Measurements from ENCODE around the gene KCNA5.

Gene KCNA5

GRCh38 chr12:5027046-5027821 is 16.4 kb upstream of the KCNA5 start:
- no peak for DNase-seq (ENCODE audit: low read depth)

GRCh38 chr12:5030066-5030465 is 13.6 kb upstream of the KCNA5 start:
- no peak for DNase-seq (ENCODE audit: low read depth)

DNA sequence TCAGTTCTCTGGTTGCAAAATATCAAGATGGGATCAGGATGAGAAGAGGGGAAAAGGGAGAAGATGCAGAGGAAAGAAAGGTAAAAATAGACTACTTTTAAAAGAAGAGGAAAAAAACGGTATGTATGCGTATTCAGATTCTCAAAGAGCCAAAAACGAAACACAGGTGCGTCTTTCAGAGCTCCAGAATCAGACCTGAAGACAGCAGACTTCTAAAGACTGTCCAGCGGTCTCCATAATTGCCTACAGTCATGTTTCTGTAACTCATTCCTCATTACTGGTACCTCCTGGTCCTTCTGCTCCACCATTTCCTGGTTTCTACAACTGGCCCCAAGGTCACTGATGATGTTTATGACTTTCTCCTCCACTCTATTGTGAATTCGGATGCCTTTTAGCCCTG is 12.4 kb upstream of the KCNA5 start:
- DNase-seq (ENCODE audit: low read depth): no peak

DNA sequence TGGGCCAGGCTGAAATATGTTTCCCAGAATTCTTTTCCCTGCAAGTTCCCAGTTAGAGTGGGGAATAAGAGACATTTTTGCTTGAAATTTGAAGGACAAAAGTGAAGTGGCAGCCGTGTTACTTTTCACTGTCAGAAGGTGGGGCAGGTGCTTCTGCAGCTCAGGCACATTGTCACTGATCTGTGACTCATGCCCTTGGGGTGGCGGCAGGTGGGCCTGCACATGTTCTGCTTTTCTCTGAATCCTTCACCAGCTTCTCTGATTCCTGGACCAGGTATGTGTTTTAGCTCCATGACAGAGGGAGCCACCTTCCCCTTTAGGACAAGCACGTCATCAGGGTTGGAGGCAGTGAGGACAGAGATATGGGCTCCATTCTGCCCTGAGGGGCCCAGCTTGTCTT is 11.7 kb upstream of the KCNA5 start:
- no peak for DNase-seq (ENCODE audit: low read depth)

DNA sequence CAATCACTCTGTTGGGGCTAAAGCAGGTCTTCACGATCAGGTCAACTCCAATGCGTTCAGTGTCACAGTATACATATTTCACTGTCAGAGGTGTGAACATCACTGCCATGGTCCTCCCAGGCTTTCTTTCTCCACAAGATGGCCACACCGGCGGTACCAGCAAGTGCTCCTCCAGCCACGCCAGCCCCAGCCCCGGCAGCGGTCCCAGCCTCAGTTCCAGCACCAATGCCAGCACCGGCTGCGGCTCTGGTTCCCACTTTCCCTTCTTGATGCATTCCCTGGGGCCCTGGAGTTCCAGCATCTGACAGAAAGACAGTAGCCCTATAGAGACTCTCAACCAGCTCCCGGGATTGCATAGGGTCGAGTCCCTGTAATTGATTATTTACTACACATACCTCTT is 10.9 kb upstream of the KCNA5 start:
- DNase-seq (ENCODE audit: low read depth): no peak

GRCh38 chr12:5033883-5034282 is 9.8 kb upstream of the KCNA5 start:
- no peak for DNase-seq (ENCODE audit: low read depth)

- no peak for DNase-seq (ENCODE audit: low read depth)
Observed at GRCh38 chr12:5034603-5035002, 9.1 kb upstream of the KCNA5 start.

DNA sequence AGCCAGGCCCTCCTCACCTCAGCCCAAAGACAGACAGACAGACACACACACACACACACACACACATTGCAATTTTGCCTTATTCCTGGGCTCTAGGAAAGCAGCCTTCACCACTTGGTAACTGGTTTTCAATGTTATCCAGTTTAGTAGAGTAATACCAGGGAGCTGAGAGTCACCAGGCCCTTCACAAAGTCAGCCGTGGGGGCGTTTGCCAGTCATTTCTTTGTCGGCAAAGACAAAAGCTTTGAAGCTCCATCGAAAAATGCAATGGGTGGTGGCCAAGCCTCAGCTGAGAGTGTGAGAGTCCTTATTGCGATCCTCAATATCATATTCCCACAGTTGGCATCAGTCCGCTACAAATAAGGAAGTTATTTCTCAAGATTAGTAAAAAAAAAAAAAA is 8.1 kb upstream of the KCNA5 start:
- no peak for DNase-seq (ENCODE audit: low read depth)

GRCh38 chr12:5036031-5036430 is 7.6 kb upstream of the KCNA5 start:
- no peak for DNase-seq (ENCODE audit: low read depth)

DNA sequence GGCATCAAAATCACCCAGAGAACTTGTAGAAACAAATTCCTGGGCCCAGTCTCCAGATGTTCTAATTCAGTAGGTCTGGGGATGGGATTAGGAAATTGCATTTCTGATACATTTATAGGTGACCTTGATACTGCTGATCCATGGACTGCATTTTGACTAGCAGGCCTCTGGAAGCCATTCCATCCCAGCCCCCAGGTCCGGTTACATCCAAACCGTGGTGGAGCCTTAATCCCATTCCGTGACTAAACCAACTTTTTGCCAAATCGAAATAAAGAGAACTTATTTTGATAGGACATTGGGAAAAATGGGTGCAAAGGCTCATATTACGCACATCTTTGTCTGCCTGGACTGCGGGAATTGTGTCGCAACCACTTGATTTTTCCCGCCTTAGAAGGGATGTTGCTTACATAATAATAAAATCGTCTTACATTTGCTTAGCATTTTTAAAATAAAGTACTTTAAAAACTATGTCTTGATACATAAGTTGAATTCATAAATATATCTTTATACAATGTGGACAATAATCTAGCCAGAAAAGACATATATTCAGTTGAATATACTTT is 5.8 kb upstream of the KCNA5 start:
- DNase-seq (ENCODE audit: low read depth): no peak

DNA sequence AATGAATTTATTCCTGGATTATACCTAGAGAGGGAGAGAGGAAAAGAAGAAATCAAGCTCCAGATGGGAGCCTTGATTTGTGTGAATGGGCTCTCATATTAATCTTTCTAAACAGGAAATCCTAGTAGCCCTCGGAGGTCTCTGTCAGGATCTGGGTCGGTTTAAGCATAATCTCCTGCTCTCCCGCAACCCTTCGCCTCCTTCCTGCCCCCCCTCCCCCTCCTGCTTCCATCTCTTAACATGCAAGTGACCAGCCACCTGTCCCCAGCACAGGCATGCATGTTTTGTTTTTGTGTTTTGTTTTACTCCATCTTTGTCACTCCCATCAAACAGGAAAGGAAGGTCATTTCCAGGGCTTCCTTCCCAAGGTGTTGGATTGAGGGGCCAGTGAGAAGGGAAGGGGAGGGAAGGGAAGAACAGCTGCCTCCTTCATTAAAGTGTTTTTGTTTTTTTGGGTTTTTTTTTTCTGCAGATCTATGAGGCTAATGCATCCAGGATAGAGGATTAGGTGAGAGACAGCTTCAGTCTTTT is 4.8 kb upstream of the KCNA5 start:
- no peak for DNase-seq (ENCODE audit: low read depth)

GRCh38 chr12:5039815-5040214 is 3.9 kb upstream of the KCNA5 start:
- DNase-seq (ENCODE audit: low read depth): no peak

- no peak for DNase-seq (ENCODE audit: low read depth)
Observed at GRCh38 chr12:5040368-5040767, 3.3 kb upstream of the KCNA5 start.

GRCh38 chr12:5044420-5045295 is 979 bp downstream of the KCNA5 start:
- DNase-seq (ENCODE audit: low read depth): no peak

GRCh38 chr12:5047094-5047493 is 3.4 kb downstream of the KCNA5 start:
- no peak for DNase-seq (ENCODE audit: low read depth)

- DNase-seq (ENCODE audit: low read depth): no peak
Observed at GRCh38 chr12:5047729-5048128, 4.0 kb downstream of the KCNA5 start.

DNA sequence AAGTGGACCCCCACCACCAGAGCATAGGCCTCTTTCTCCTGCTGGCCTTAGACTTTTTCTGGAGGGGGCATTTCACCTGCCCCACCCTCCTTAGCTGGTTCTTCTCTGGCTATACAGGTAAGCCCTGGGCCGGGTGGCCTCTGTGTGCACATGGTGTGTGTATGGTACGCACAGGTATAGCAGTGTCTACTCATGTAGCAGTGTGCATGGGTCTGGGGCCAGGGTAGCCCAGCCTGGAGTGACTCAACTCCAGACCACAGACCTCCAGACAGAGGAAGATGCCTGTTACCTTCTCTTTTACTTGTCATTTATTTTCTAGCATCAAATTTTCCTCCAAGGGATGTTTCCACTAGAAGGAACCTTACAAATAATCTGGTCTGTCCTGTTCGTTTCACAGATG is 6.9 kb downstream of the KCNA5 start:
- no peak for DNase-seq (ENCODE audit: low read depth)

GRCh38 chr12:5051334-5051733 is 7.7 kb downstream of the KCNA5 start:
- no peak for DNase-seq (ENCODE audit: low read depth)

- DNase-seq (ENCODE audit: low read depth): no peak
Observed at GRCh38 chr12:5051913-5052312, 8.2 kb downstream of the KCNA5 start.

GRCh38 chr12:5052348-5052747 is 8.7 kb downstream of the KCNA5 start:
- DNase-seq (ENCODE audit: low read depth): no peak

GRCh38 chr12:5059358-5059757 is 15.7 kb downstream of the KCNA5 start:
- no peak for DNase-seq (ENCODE audit: low read depth)

DNA sequence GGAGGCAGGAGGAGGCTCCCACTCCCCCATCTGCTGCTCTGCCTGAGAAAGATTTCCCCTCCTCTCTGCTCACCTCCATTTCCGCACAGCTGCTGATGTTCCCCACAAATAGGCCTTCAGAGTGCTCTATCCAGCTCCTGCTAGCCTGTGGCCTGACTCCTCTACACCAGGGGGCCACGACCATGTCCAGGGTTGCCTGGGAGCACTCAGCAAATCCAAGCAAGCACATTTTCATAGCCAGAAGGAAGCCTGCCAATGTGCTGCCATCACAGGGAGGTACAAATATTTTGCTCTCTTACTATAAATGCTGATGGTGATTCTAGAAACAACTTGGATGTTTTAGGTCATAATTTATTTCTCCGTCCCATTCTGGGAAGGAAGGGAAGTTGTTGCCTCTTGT is 17.3 kb downstream of the KCNA5 start:
- DNase-seq (ENCODE audit: low read depth): no peak

GRCh38 chr12:5063149-5063548 is 19.5 kb downstream of the KCNA5 start:
- DNase-seq (ENCODE audit: low read depth): no peak

All from activated T-helper 1 cell treated with Interleukin-2 at 50 U/mL for 16 hours (primary cell).